Activated T-cell treated with anti-CD3 and anti-CD28 coated beads for 4 hours (primary cell): Measurements from ENCODE around the gene ACVR1.
"Not testable (repeated sequence)": the region's sequence is repeated elsewhere in the genome, so short reads cannot be mapped to it uniquely, and the experiment has no call there.

Experiments used
- DNase-seq: peaks from one replicate; pipeline ENCODE4 v3.0.0-alpha.2; 2020

The ACVR1 gene

DNA sequence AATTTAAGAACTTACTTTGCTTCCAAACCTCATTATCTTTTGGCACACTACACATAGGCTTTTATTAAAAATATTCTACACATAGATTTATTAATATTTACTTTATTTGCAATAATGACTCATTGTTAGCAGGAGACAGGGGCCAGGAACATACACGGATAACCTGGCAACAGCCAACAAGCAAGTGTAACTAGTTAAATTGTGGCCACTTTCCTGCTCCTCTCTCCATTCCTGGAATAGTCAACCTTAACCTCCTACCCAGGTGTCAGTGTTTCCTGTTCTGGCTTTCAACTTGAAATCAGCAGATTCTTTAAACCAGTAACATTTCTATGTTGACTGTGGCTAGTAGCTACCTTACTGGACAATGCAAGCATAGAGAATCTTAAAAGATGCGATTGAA, 26.5 kb downstream of the ACVR1 start:
- no peak for DNase-seq

DNA sequence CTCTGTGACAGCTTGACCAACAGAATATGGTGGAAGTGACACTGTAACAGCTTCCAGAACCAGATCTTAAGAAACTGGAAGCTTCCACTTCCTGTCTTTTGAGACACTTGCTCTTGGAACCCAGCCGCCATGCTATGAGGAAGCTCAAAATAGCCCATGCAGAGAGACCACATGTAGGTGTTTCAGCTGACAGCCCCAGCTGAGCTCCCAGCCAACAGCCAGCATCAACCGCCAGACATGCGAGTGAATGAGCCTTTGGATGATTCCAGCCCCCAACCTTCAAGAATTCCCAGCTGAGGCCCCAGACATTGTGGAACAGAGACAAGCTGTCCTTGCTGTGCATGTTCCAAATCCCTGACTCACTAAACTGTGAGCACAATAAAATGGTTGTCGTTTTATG, 27.9 kb downstream of the ACVR1 start:
- DNase-seq: no peak

DNA sequence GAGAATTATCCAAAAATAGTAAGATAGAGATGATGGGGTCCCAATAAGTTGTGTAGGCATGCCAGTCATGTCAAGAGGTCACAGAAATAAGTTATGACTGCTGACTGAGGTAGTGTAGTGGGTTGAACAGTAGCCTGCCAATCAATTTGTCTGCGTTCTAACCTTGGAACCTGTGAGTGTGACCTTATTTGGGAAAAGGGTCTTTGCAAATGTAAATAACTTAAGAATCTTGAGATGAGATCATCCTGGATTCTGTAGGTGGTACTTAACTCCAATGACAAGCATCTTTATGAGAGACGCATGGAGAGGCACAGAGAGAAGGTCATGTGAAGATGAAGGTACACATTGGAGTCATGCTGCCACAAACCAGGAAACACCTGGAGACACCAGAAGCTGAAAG, 31.0 kb downstream of the ACVR1 start:
- DNase-seq: no peak

DNA sequence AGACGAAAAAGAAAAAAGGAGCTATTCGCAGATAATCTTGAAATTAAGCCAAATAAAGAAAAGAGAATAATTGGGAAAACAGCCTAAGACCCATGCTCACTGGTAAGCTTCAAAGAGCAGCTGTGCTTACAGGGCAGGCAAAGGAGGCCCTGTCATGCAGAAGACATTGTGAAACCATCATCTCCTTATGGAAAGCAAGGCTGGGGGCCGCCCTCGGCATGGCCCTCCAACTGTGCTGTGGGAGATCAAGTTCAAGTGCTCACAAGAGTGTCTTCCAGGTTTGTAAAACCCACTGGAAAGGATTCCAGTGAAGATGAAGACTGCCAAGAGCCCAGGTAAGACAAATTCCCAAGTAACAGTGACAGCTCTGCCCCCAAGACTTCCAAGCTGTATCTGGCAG, 32.2 kb downstream of the ACVR1 start:
- no peak for DNase-seq

DNA sequence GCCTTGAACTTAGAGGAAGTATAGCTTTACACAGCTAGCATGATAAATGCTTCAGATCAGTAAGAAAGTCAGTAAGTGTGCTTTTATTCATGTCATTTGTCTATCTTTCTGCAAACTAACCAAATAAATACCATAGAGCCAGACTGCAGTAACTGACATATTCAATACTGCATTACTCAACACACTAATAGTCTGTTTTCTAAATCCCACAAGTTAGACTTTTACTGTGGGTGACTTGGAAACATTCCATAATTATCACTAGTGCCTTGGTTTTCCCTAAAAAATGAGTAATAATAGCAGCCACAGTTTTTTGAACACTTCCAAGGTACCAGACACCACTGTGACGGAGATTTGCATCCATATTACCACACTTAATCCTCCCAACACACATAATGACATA, 33.0 kb downstream of the ACVR1 start:
- DNase-seq: no peak

DNA sequence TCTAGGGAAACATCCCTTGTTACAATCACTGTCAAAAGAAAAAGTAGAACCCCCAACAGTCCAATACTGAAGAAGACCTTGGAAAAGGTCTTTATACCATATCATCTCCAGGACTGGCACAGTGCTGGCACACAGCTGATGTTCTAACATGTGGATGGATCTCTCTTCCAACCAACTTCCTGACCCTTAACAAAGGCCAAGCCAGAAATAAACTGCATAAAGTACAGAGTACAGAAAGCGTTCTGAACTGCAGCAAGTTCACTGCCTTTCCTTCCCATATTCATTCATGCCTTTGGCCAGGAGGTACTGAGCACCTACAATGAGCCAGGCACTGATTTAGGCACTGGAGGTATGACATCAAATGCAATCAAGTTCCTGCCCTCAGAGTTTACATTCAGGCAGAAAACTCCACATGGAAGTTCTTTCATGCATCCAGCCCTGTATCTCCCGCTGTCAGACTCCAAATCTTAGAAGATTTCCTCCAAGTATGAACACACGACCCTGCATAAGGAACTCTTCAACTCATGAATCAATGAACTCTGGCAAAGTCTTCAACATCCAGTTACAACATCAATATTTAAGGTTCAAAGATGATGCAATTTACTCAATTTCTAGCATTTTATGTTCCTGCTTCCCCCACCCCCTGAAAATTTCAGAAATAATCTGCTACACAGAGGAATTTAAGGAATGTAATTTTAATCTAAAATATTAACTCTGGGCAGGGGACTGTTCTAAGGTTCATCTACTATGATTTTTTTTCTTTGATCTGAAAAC, 33.8 kb downstream of the ACVR1 start:
- no peak for DNase-seq

DNA sequence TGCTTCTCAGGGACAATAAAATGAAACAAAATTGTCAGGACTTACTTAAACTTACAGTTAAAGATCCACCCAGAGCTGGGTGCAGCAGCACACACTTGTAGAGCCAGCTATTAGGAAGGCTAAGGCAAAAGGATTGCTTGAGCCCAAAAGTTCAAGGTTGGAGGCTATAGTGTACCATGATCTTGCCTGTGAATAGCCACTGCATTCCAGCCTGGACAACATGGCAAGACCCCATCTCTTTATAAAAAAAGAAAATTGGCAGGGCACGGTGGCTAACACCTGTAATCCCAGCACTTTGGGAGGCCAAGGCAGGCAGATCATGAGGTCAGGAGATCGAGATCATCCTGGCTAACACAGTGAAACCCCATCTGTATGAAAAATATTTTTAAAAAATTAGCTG, 34.6 kb downstream of the ACVR1 start:
- no peak for DNase-seq

DNA sequence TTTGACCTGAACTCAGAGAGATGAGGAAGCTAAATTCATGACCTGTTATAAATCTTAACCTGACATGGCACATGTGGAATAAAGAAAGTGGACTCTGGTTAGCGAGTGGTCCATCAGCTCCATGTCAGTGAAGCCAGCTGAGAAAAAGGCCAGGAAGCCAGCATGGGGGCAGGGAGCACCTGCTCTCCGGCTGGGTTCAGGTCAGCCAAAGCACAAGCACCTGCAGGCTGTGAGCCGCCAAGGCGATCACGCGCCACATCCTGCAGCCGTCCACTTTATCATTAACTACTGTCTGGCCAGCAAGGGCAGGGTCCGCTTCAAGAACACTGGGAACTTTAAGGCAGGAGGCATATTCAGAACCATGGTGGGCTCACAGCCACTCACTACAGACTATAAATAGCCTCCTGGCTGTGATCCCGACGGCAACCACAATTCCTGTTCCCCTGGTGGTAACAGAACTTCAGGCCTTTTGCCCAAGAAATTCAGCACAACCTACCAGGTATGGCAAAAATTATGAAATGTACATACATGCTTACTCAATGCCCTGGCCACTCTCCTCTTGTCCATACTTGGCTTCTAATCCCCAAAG, 35.5 kb downstream of the ACVR1 start:
- no peak for DNase-seq

DNA sequence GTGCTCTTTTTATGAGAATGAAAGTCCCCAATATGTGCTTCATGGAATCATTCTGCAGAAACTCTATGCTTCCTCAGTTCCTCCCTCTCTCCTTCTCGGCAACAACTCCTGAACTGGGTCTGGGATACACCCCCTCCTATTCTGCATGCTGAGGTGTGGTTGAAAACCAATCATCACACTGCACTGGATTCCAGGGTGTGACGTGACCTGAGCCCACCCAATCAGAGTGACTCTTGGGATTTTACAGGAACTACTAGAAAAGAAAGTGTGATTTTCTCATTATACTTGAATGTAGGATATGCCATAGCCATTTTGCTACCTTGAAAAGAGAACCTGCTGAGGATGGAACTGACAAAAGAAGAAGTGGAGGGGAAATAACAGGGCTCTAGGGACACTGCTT, 36.3 kb downstream of the ACVR1 start:
- no peak for DNase-seq

DNA sequence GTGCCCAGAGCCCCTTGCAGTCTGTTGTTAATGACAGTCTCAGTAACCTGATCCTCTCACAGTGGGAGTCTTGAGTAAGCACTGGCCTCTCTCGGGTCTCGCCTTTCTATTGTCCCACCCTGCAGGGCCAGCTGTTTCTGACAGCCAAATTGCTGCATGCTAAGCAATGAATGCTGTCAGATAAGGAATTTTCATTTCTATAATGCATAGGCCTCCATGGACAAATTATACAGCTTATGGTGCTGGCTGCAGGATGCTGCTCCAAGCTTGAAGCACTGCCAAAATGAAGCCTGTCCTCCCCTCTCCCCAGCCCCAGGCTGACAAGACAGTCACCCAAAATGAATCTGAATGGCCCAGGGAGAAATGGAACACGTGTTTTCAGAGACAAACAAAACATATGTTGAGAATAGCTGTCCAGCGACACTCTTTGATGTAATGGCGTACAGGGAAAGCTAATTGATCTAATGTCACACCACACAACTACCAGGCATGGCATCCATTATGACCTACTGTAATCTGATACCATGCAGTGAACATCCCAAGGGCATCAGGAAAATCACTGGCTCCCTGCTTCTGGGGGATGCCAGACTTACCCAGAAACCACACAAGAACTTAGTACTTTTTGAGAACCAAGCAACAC, 36.8 kb downstream of the ACVR1 start:
- no peak for DNase-seq

DNA sequence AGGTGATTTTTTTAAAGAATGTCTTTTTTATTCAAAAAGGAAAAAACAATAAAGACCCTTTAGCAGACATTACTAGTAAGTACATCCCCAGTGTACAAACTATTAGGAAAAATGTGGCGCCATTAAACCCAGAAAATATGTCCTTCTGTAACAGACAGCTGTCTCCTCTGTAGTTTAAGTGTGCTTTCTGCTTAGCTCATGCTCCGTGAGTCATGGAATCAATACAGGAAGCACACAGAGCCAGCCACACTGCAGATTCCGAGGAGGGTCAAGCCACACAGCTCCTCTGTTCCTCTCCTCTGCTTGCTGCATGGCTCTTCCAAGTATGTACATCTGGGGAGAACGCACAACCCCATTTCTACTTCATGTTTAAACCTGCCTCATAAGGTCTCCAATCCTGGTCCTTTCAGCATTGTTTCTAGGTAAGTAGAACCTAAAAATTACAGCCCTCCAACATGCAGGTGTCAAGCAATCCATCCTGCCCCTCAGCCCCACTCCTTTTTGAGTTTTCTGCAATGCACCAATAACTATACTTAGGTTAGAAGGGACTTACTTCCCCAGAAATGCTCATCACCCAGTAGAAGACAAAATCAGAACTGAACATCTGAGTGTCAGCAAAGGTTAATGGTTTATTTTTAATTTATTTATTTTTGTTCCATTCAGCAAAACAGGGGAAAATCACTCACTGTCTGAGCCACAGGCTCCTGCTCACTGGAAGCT, 37.5 kb downstream of the ACVR1 start:
- DNase-seq: no peak

DNA sequence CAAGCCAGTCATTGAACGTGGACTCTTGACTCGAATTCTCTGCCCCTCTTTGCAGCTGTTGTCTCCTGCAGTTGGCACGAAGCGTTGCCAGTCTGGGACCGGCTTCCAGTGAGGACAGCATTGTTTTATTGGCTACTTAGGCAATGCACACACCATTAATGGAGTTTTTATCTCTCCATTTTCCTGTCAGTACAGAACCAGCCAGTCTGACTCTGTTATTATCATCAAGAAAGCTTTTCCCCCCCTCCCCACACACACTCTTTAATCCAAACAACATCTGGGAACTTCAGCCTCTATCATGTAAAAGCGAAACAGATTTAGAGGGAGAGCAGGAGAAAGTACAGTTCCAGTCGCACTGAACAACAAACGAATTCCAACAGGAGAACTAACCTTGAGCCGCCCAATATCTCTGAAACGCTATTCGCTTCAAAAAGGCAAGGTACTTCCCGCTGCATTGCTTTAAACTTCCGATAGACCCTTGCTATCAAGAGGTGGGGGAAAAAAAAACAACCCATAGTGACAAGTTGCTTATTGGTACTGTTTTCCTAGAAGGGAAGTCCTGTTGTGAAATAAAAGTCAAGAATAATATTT, 38.2 kb downstream of the ACVR1 start:
- DNase-seq: no peak

DNA sequence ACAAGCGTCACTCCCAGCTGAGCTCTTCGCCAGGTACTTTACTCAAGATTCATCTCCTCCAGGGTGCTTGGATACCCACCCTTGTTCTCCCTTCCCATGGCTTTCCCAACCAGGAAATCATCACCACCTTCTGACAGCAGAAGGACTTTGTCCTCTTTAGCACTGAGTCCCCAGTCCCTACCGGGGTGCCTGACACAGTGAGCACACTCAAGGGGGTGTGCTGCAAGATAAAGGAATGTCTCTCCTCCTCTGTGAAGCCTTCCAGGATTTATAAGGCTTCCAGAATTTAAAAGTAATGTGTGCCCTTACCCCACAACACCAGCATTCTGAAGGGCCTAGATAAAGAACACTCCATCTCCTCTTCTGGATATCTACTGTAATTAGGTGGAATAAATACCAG, 39.6 kb downstream of the ACVR1 start:
- DNase-seq: no peak

DNA sequence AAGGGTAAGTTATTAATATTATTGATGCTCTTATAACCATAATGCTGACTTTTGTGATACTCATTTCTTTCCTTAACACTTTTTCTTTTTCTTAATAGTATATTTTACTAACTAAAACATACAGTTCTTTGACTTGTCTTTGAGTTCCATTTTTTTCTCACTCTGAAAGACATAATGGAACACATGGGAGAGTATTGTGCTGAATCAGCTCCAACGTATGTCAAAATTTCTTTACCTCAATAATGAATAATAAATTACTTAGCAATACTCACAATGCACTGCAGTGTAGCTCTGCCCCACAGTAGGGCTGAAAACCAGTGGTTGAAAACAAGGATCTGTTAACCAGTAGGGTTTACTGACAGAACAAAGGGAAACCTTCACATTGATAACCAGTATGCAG, 40.7 kb downstream of the ACVR1 start:
- no peak for DNase-seq

DNA sequence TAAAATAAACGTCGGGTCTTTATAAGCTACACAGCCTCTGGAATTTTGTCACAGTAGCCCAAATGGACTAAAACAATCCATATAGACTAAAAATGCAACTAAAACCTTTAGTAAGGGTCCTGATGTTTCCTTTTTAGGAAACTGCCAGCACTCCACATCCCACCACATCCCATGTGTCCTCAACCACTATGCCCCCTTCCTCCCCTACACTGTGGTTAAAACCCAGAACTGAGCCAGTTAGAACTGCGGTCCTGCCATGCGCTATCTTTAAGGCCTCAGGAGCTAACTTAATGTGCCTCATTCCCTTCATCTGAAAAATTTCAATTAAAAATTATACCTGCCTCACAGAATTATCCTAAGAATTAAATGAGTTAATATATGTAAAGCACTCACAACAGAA, 41.1 kb downstream of the ACVR1 start:
- no peak for DNase-seq

DNA sequence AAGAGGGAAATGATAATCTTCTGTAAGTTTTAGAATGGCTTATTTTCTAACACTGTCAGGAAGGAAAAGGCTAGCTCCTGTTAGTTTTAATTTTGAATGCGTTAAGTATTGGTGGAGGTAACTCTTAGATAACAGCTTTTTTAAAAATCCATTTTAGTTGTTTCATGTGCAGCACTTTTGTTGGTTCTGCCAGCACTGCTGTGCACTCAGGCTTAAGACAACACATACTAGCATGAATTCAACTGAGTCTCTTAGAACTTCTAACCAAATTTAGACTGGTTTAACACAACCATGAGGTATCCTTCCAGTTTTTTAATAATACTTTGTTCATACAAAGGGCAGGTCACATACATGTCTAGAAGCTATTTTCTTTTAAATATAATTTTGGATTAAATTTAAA, 42.4 kb downstream of the ACVR1 start:
- DNase-seq: no peak

DNA sequence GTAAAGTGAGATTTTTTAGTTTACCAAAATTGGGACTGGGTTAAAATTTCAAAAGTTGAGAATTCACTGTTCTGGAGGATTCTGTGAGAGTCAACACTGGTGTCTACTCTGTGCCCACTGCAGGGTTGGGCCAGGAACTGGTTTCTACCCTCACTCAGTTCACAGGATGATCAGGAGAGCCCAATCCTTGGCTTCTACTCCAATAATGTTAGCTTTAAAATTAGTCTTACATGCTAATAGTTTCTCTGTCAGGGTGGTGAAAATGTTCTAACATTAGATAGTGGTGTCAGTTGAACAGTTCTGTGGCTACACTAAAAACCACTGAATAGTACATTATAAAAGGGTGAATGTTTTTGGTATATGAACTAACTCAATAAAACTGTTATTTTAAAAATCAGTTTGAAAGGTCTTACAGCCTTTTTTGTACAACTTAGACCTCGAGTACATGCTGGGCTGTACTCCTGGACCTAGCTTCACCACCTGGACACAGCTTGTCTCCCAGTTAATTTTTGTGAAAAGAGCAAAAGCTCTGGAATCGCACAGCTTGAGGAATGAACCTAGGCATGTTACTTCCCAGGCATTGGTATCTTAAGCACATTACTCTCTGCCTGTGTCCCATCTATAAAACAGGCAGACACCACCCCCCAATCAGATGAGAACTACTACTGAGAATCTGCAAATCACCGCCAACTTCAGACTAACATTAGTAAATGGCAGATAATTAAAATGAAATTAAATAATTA, 44.4 kb downstream of the ACVR1 start:
- no peak for DNase-seq

DNA sequence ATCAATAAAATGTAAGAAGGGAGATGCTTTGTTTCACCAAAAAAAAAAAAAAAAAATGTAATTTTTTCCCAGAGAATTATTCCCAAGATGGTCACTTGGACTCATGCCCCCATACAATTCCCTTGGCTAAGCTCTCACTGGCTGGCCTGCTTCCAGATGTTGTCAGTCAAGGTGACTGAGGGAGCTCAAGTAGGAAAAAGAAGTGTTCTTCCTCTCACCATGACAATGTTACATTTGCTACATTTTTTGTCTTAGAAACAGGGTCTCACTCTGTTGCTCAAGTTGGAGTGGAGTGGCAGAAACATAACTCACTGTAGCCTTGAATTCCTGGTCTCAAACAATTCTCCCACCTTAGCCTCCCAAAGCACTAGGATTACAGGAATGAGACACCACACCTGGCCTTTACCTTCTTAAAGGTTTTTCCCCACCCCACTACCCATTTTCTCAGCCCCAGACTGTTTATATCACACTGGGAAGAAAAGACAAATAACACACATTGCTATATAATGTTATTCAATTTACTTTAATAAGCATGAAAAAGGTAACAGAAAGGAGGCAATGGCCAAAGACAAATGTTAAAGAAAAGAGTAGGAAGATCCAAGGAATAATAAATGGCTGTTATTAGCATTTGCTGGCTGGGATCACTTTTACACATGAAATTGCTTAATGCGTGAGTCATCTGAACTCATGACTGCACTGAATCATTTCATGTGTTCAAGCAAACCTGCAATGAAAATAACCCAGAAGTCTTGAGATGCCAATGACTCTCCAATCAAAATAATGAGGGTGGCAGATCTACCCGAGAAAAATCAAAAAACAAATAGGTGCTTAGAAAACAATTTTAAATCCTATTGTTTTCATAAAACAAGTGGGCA, 45.2 kb downstream of the ACVR1 start:
- DNase-seq: no peak

DNA sequence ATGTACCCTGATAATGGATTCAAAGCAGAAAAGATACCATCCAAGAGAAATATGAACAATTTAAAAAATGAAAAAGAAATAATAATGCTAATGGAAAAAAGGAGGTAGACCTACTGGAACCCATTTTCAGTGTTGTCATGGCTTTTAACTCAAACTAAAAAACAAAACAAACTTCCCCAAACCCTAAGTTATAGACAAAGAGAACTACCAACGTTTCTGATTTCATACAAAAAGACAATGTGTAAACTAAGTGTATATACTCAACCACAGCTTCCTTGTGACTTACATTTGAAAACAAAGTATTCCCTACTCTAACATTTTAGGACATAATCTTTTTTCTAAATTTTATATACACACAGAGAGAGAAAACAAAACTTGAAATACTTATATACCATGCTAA, 45.9 kb downstream of the ACVR1 start:
- DNase-seq: no peak

DNA sequence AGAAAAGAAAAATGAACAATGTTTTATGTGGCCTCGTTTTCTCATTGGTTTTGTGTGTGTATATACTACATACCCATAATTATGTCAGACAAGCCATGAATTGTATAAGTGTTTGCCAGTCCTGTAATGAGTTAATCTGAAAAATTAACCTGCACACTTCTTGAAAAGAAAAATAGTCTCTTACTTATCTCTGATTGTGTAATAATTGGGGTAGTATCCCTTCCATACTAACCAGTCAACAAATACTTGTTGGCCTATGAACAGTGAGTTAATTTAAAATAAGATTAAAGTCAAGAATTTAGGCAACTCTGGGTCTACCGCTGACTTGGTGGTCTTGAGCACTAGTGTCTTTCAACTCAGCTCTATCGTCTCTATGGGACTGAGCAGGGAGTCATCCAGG, 48.8 kb downstream of the ACVR1 start:
- DNase-seq: no peak

DNA sequence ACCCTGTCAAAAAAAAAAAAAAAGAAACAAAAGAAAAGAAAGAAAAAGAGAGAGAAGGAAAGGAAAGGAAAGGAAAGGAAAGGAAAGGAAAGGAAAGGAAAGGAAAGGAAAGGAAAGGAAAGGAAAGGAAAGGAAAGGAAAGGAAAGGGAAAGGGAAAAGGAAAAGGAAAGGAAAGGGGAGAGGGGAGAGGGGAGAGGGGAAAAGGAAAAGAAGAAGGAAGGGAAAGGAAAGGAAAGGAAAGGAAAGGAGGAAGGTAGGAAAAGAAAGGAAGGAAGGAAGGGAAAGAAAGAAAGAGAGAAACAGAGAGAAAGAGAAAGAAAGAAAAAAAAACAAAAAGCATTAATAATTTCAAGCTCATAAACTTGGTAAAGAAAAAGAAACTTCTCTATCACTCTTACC, 49.5 kb downstream of the ACVR1 start:
- DNase-seq: not testable (repeated sequence)

DNA sequence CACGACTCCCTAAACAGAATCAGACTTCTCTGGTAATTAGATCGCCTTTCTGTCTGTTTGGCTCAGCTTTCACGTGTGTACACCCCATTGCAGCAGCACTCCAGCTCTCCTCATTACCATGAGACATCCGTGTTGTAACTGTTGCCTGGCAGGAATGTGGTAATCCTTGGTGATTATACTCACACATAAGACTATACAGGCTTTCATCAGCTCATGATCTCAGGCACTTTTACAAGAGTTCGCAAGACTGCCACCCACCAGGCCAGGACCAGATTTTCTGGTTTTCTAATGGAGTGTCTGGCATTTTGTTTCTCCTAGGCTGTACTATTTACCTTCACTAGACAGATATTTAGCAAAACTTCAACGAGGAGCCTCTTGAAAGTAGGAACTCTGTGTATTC, 50.2 kb downstream of the ACVR1 start:
- DNase-seq: no peak
